Ascending aorta (tissue), 2 donors: ENCODE data around the gene TMEM178B. TPM values are rescaled to one million over a fixed set of nuclear protein-coding genes. Genes with fewer than 3 reads are reported as not detected.

Experiments used
- DNase-seq, 2 donors: peaks; one replicate each; pipeline ENCODE4 v3.0.0-alpha.2; 2019; ENCODE audit warnings: low spot score in 2 of 2
- H3K27ac ChIP-seq, 2 donors: fragments of 200-600 bp; sonication (generic); one replicate each; pipeline ENCODE4 v1.5.1; 2016 to 2017; ENCODE audit warnings: mild to moderate bottlenecking in 1 of 2
- H3K27me3 ChIP-seq: fragments of 200-600 bp; sonication (generic); one replicate; pipeline ENCODE4 v1.5.1; 2017
- H3K36me3 ChIP-seq, 2 donors: fragments of 200-600 bp; sonication (generic); one replicate each; pipeline ENCODE4 v1.5.1; 2016
- H3K4me1 ChIP-seq, 2 donors: fragments of 200-600 bp; sonication (generic); one replicate each; pipeline ENCODE4 v1.5.1; 2016 to 2017; ENCODE audit warnings: mild to moderate bottlenecking in 1 of 2
- H3K4me3 ChIP-seq, 2 donors: fragments of 200-600 bp; sonication (generic); one replicate each; pipeline ENCODE4 v1.5.1; 2016 to 2017; ENCODE audit warnings: mild to moderate bottlenecking in 1 of 2
- H3K9me3 ChIP-seq, 2 donors: fragments of 200-600 bp; sonication (generic); one replicate each; pipeline ENCODE4 v1.5.1; 2016
- intact Hi-C: fragments of 100-400 bp; cut with DNase I; formaldehyde crosslinking; loops from one replicate; pipeline ENCODE4 v1.15.1; 2023
- total RNA-seq: library from RNA; depleted of rRNA; stranded (reverse); fragments of >200 nt; gene quantifications from one replicate; pipeline ENCODE4 v1.1.0, GENCODE V29; 2016
- TF ChIP-seq, protein P1 (sequence below), 3 experiments: fragments of 200-600 bp in 2 of 3; fragments of 450-650 bp in 1 of 3; sonication (generic) in 2 of 3; IDR thresholded peaks; one replicate each; pipeline ENCODE4 v1.5.1; 2016 to 2019; ENCODE audit warnings: antibody characterized with exemption in 3 of 3, mild to moderate bottlenecking in 1 of 3, moderate library complexity in 1 of 3

TMEM178B gene
- total RNA-seq, 1 donor from 2014 or later = 1.9 TPM

DNA sequence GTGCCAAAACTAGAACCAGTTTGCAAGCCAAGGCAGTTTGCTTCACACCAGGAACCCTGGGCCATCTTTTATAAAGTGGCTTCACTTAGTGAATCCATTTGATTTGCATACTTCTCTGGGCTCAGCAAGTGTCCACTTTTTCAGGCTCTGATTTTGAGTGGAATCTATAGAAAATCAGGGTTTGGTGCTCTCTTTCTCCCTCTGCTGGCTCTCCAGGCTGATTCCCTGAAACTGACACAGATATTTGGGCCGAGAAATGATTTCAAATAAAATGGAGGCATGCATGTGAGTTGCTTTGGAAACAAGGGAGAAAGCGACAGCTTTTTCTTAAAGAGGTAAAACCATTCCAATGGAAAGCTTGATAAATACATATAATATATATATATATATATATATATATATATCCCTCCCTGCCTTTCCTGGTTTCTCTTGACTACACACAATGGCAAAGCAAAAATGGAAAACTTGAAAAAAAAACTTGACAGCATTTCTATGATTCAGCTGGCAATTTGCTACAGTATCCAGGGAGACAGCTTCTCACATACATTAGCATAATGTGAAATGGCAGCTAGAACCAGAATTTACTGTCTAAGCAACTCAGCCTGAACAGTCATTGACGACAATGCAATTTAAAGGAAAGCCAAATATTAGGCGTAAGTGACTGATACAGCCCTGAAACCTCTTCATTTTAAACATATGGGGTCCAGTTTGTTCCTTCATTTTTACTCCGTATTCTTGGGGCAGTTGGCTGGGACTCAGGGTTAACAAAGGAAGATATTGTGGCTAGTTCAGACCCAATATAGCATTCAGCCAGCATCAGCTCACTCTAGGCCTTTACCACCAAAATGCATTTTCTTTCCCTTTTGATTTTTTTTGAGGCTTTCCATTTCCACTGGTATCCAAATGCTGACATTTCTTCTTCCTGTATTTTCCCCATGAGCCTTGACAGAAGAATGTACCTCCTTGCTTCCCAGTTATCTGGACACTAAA lies 188.5 kb downstream of the TMEM178B start:
- TF ChIP-seq, protein P1, sequence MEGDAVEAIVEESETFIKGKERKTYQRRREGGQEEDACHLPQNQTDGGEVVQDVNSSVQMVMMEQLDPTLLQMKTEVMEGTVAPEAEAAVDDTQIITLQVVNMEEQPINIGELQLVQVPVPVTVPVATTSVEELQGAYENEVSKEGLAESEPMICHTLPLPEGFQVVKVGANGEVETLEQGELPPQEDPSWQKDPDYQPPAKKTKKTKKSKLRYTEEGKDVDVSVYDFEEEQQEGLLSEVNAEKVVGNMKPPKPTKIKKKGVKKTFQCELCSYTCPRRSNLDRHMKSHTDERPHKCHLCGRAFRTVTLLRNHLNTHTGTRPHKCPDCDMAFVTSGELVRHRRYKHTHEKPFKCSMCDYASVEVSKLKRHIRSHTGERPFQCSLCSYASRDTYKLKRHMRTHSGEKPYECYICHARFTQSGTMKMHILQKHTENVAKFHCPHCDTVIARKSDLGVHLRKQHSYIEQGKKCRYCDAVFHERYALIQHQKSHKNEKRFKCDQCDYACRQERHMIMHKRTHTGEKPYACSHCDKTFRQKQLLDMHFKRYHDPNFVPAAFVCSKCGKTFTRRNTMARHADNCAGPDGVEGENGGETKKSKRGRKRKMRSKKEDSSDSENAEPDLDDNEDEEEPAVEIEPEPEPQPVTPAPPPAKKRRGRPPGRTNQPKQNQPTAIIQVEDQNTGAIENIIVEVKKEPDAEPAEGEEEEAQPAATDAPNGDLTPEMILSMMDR (IDR thresholded peaks at IDR 0.05) = no peak
- Histone ChIP-seq H3K36me3 (no peaks in the 10 kb centered on the region), H3K4me1 (no peaks in the 10 kb centered on the region), H3K4me3 (no peak overlapping the region), H3K27ac (no peak overlapping the region), H3K9me3 (peaks cover 0 to 9% of the 10 kb centered on the region in 2 donors), H3K27me3 (no peaks in the 10 kb centered on the region)
- intact Hi-C loops = no loop called here
- DNase-seq = no peak

DNA sequence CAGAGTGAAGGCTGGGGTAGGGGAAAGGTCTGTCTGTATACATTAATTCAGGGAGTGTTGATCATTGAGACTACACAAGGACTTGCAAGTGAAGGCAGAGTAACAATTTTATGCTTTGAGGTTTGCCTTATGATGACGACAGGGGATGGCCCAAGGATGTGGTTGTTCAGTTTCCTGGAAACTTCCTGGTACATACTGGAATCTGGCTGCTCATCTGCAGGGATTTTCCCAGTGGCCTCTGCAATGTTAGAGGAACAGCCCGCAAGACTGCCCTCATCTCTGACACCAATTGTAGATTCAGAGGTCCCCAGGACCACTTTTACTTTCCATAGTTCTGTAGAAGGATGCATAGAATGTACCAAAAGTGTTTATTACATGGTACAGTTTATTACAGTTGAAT lies 189.6 kb downstream of the TMEM178B start:
- DNase-seq = no peak
- Histone ChIP-seq H3K4me1 (no peaks in the 10 kb centered on the region), H3K36me3 (no peaks in the 10 kb centered on the region), H3K27me3 (no peaks in the 10 kb centered on the region), H3K4me3 (no peak overlapping the region), H3K27ac (no peak overlapping the region), H3K9me3 (no peaks in the 10 kb centered on the region)
- intact Hi-C loops = no loop called here
- TF ChIP-seq, protein P1 (IDR thresholded peaks at IDR 0.05) = no peak

DNA sequence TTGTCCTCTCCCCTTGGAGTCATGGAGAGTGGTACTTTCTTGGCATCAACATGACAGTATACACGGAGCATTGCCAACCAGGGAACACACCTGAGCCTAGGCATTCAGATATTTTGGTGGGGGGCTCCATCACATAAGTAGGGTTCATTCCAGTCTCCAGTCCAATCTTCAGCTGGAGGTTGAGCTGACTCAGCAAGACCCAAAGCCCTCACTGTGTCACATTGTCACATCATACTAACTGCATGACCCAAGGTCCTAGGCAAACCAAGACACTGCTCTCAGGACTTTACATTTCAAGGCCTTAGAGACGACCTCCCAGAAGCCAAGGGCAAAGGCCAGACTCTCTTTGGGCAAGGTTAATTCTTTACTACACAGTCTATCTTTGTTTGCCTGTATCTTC lies 190.1 kb downstream of the TMEM178B start:
- Histone ChIP-seq H3K4me3 (no peak overlapping the region), H3K4me1 (no peaks in the 10 kb centered on the region), H3K36me3 (no peaks in the 10 kb centered on the region), H3K9me3 (no peaks in the 10 kb centered on the region), H3K27ac (no peak overlapping the region), H3K27me3 (no peaks in the 10 kb centered on the region)
- intact Hi-C loops = no loop called here
- TF ChIP-seq, protein P1 (IDR thresholded peaks at IDR 0.05) = no peak
- no peak for DNase-seq

DNA sequence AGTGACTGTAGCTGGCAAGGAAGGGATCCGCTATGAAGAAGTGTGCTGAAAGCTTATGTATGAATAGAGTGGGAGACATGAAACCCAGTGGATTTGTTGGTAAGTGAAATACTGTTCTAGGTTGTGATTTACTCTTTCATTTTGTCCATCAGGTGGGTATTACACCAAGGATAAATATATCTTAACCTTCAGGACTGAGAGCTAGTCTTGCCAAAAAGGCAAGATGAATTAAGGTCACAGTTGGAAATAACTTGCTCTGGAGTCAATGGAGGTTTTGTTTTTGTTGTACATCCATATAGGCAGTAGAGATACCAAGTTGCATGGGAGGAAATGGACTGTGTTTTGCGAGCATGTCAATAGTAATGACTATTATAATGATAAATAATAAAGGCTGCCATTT lies 190.6 kb downstream of the TMEM178B start:
- intact Hi-C loops = no loop called here
- DNase-seq = no peak
- no peaks in the 10 kb centered on the region for H3K4me1 ChIP-seq
- H3K4me3 ChIP-seq = no peak overlapping the region
- TF ChIP-seq, protein P1 (IDR thresholded peaks at IDR 0.05) = no peak
- no peaks in the 10 kb centered on the region for H3K36me3 ChIP-seq
- no peak overlapping the region for H3K27ac ChIP-seq
- no peaks in the 10 kb centered on the region for H3K27me3 ChIP-seq
- H3K9me3 ChIP-seq = no peaks in the 10 kb centered on the region

DNA sequence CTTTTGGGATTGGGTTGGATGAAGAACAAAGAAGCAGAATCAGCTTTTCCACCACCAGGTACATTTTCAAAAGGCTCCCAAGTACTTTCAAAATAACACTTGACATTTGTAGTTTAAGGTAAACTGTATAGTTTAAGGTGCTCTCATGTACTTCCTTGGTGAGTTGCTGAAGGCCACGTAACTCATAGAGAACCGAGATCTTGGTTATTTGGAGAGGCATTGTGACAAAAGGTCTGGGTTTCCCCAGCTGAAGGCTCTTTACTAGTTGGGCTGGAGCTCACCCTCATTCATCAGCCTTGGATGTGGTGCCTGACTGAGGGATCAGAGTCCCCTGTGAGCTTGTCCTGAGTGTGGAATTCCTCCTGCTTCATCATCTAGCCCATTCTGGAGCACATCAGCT lies 191.8 kb downstream of the TMEM178B start:
- Histone ChIP-seq H3K4me3 (no peak overlapping the region), H3K9me3 (no peaks in the 10 kb centered on the region), H3K36me3 (no peaks in the 10 kb centered on the region), H3K4me1 (no peaks in the 10 kb centered on the region), H3K27me3 (no peaks in the 10 kb centered on the region), H3K27ac (no peak overlapping the region)
- no peak for DNase-seq
- intact Hi-C loops = no loop called here
- TF ChIP-seq, protein P1 (IDR thresholded peaks at IDR 0.05) = no peak
